ENCODE results near the gene RGL4.

The RGL4 gene

GRCh38 chr22:23682827-23683355 is 7.9 kb upstream of the RGL4 start:
- TF ChIP-seq, protein P1, sequence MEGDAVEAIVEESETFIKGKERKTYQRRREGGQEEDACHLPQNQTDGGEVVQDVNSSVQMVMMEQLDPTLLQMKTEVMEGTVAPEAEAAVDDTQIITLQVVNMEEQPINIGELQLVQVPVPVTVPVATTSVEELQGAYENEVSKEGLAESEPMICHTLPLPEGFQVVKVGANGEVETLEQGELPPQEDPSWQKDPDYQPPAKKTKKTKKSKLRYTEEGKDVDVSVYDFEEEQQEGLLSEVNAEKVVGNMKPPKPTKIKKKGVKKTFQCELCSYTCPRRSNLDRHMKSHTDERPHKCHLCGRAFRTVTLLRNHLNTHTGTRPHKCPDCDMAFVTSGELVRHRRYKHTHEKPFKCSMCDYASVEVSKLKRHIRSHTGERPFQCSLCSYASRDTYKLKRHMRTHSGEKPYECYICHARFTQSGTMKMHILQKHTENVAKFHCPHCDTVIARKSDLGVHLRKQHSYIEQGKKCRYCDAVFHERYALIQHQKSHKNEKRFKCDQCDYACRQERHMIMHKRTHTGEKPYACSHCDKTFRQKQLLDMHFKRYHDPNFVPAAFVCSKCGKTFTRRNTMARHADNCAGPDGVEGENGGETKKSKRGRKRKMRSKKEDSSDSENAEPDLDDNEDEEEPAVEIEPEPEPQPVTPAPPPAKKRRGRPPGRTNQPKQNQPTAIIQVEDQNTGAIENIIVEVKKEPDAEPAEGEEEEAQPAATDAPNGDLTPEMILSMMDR (IDR thresholded peaks at IDR 0.05; ENCODE audit: low read length, missing control alignments), result no peak
- no peak overlapping the region for H3K4me3 ChIP-seq (replicated peaks; ENCODE audit: low read depth, low read length)
- DNase-seq (ENCODE audit: low read depth), result no peak

DNA sequence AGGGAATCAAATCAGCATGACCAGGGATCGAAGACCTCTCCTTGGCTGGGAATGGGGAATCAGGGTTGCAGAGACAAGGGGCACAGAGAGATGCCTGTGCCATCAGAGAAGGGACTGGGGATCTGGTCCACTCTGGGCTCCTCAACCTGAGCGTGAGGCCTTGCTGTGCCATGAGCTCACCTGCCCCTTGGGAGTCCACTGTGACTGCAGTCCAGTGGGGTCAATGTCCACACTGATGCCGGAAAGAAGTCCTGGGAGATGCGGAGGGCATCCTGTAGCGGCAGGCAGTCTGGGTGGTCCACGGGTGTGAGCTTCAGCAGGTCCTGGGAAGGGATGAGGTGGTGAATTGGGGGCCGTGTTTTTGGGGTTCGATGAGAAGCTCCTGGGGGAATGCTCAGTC is 7.3 kb upstream of the RGL4 start:
- DNase-seq (ENCODE audit: low read depth), result no peak
- TF ChIP-seq, protein P1 (IDR thresholded peaks at IDR 0.05; ENCODE audit: low read length, missing control alignments), result no peak
- no peak overlapping the region for H3K4me3 ChIP-seq (replicated peaks; ENCODE audit: low read depth, low read length)

DNA sequence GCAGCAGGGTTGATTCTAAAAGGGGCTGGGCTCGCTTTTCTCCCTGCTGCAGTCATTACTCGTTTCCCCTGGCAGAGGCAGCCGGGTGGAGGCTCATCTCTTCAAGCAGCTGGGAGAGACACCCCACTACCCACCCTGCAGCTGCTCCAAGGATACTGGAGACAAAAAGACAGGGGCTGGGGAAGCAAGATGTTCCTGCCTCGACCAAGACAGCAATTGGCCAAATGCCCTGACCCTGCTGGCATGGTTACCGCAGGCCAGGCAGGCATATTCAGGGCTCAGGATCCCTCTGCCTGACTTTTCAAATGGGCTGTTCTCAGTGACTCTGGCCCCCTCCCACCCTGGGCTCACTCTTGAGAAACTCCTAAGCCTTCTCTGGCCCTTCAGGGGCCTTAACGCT is 6.8 kb upstream of the RGL4 start:
- DNase-seq (ENCODE audit: low read depth), result no peak
- TF ChIP-seq, protein P1 (IDR thresholded peaks at IDR 0.05; ENCODE audit: low read length, missing control alignments), result no peak

DNA sequence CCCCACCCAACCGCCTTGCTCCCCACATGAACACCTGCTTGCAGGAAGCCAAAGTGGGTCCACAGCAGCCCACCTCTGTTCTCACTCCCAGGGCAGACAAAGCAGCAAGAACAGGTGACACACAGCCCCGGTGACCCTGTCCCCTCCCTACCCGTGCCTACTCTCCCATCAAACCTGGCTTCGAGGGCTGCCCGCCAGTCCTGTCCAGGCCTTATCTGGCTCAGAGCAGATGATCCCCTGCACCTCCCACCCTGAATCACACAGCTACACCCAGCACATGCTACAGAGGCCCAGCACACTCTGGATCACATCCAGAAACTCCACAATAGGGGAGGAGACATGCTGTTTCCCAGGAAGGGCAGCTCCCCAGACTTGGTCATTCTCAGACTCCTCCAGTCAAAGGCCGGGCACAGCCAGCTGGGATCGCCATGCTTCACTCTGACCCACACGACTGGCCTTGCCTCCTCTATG is 6.2 kb upstream of the RGL4 start:
- H3K4me3 ChIP-seq (replicated peaks; ENCODE audit: low read depth, low read length), result no peak overlapping the region
- TF ChIP-seq, protein P1 (IDR thresholded peaks at IDR 0.05; ENCODE audit: low read length, missing control alignments), result no peak
- peak; percentile 65 for DNase-seq (ENCODE audit: low read depth)

More for the DNA sequence above, 6.8 kb upstream of the RGL4 start:
- H3K4me3 ChIP-seq (replicated peaks; ENCODE audit: low read depth, low read length), result no peak overlapping the region

GRCh38 chr22:23685205-23685784 is 5.5 kb upstream of the RGL4 start:
- TF ChIP-seq, protein P1 (IDR thresholded peaks at IDR 0.05; ENCODE audit: low read length, missing control alignments), result no peak
- DNase-seq (ENCODE audit: low read depth), result peak; percentile 35
- no peak overlapping the region for H3K4me3 ChIP-seq (replicated peaks; ENCODE audit: low read depth, low read length)

DNA sequence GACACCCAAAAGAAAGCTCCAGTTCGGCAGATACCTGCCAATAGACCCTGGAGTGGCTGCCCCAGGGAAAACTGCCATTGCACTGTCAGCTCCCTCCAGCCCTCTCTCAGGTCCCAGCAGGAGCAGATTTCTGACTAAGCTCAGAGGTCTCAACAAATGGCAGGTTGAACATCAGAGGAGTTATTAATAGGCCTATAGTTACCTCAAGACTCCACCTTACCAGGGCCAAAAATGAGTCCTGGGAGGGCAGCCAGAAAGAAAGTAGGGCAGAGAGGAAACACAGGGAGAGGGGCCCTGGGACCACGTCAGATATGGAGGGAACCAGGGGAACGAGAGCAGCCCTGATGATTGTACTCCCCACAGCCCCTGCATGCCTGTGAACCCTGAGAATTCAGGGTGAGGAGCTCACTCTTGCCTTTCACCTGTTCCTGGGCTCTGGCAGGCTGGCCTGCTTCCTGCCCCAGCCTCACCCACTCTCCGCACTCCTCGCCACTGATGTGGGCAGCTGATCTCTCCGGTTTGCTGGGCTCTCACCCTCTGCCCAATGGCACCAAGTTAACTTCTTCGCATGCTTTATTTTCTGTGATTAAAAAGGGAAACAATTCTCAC is 4.3 kb upstream of the RGL4 start:
- TF ChIP-seq, protein P1 (IDR thresholded peaks at IDR 0.05; ENCODE audit: low read length, missing control alignments), result no peak
- H3K4me3 ChIP-seq (replicated peaks; ENCODE audit: low read depth, low read length), result no peak overlapping the region
- no peak for DNase-seq (ENCODE audit: low read depth)

All from fibroblast of pulmonary artery (primary cell).